ENCODE measurements around the gene RCAN2.
A peak's percentile ranks its signal among the peaks of the same experiment; 100 is the strongest.
"Not testable (repeated sequence)": the region's sequence is repeated elsewhere in the genome, so short reads cannot be mapped to it uniquely, and the experiment has no call there.

Gene RCAN2

GRCh38 chr6:46440141-46440540, 51.1 kb downstream of the RCAN2 start:
- DNase-seq: peak; percentile 47

GRCh38 chr6:46438245-46438644, 53.0 kb downstream of the RCAN2 start:
- no peak for DNase-seq

GRCh38 chr6:46437671-46438221, 53.5 kb downstream of the RCAN2 start:
- DNase-seq: peak; percentile 53

- no peak for DNase-seq
These were observed 68.6 kb downstream of the RCAN2 start for GRCh38 chr6:46422619-46423018.

GRCh38 chr6:46421939-46422338, 69.3 kb downstream of the RCAN2 start:
- no peak for DNase-seq

- DNase-seq: no peak
These were observed 70.2 kb downstream of the RCAN2 start for GRCh38 chr6:46420921-46421638.

- DNase-seq: peak; percentile 60
These were observed 71.7 kb downstream of the RCAN2 start for GRCh38 chr6:46419576-46420002.

GRCh38 chr6:46414398-46414797, 76.9 kb downstream of the RCAN2 start:
- DNase-seq: no peak

GRCh38 chr6:46412662-46413061, 78.6 kb downstream of the RCAN2 start:
- DNase-seq: no peak

GRCh38 chr6:46411456-46412197, 79.6 kb downstream of the RCAN2 start:
- no peak for DNase-seq

- peak; percentile 44 for DNase-seq
These were observed 80.8 kb downstream of the RCAN2 start for GRCh38 chr6:46410334-46410953.

- DNase-seq: no peak
These were observed 83.3 kb downstream of the RCAN2 start for GRCh38 chr6:46407776-46408530.

- DNase-seq: no peak
These were observed 84.0 kb downstream of the RCAN2 start for GRCh38 chr6:46407246-46407645.

GRCh38 chr6:46405620-46406180, 85.5 kb downstream of the RCAN2 start:
- not testable (repeated sequence) for DNase-seq

GRCh38 chr6:46400898-46401297, 90.4 kb downstream of the RCAN2 start:
- DNase-seq: no peak

- DNase-seq: no peak
These were observed 95.7 kb downstream of the RCAN2 start for GRCh38 chr6:46395530-46395929.

- no peak for DNase-seq
These were observed 97.3 kb downstream of the RCAN2 start for GRCh38 chr6:46393940-46394337.

- no peak for DNase-seq
These were observed 97.9 kb downstream of the RCAN2 start for GRCh38 chr6:46393161-46393939.

GRCh38 chr6:46392294-46392693, 99.0 kb downstream of the RCAN2 start:
- DNase-seq: no peak

- DNase-seq: no peak
These were observed 100.9 kb downstream of the RCAN2 start for GRCh38 chr6:46390153-46390876.

GRCh38 chr6:46387728-46388127, 103.5 kb downstream of the RCAN2 start:
- DNase-seq: not testable (repeated sequence)

All from fibroblast of skin of abdomen (primary cell).